PC-3 (cell line): ENCODE measurements around the gene CLUH.

Source experiments
- CTCF ChIP-seq: fragments of 300-600 bp; sonication (generic); conservative IDR thresholded peaks from 2 replicates; pipeline ENCODE4 v1.5.1; 2017; ENCODE audit warnings: antibody characterized with exemption, low read depth, mild to moderate bottlenecking, low read length
- EZH2 ChIP-seq: fragments of 300-600 bp; sonication (generic); IDR thresholded peaks from one replicate; pipeline ENCODE4 v1.6.1; 2017; ENCODE audit warnings: antibody characterized with exemption, mild to moderate bottlenecking, low read length; ENCODE audit not compliant: unreplicated experiment
- EZH2phosphoT487 ChIP-seq: fragments of 300-600 bp; sonication (generic); IDR thresholded peaks from 2 replicates; pipeline ENCODE4 v1.6.1; 2018; ENCODE audit warnings: mild to moderate bottlenecking, antibody characterized with exemption, low read length, borderline replicate concordance

- TF ChIP-seq CTCF (no peak), EZH2 (no peak), EZH2phosphoT487 (no peak)
Measured at GRCh38 chr17:2693561-2694380, 17.8 kb downstream of the CLUH start.
